Limb (tissue), 2 donors: ENCODE results near the gene GH2.
"Not testable (repeated sequence)": the region's sequence is repeated elsewhere in the genome, so short reads cannot be mapped to it uniquely, and the experiment has no call there.

Source experiments
- DNase-seq, 2 donors: peaks; one replicate each; pipeline ENCODE4 v3.0.0-alpha.2; 2016; ENCODE audit errors: extremely low spot score in 2 of 2

Gene GH2

GRCh38 chr17:63911041-63911635 lies 29.4 kb upstream of the GH2 start, which contains the start of gene CSHL1:
Gene CSHL1, minus strand, starts transcription at chr17:63911258. Its CDS starts 62 bp downstream, at chr17:63911196.
- DNase-seq, result no peak

- DNase-seq, result no peak
Observed at GRCh38 chr17:63910096-63910495, 28.4 kb upstream of the GH2 start.

- not testable (repeated sequence) for DNase-seq
Observed at GRCh38 chr17:63909586-63909985, 27.8 kb upstream of the GH2 start.

- DNase-seq, result not testable (repeated sequence)
Observed at GRCh38 chr17:63907161-63907778, 25.5 kb upstream of the GH2 start.

GRCh38 chr17:63904796-63905195 lies 23.1 kb upstream of the GH2 start:
- not testable (repeated sequence) for DNase-seq

GRCh38 chr17:63903787-63904201 lies 22.1 kb upstream of the GH2 start:
- DNase-seq, result not testable (repeated sequence)

GRCh38 chr17:63901971-63902370 lies 20.2 kb upstream of the GH2 start:
- DNase-seq, result not testable (repeated sequence)

GRCh38 chr17:63898899-63899798 lies 17.4 kb upstream of the GH2 start:
- not testable (repeated sequence) for DNase-seq

- DNase-seq, result not testable (repeated sequence)
Observed at GRCh38 chr17:63896524-63897354, 15.0 kb upstream of the GH2 start, which contains the start of gene CSH1. Gene CSH1, minus strand, starts transcription at chr17:63896574. Its CDS starts 63 bp downstream, at chr17:63896511.

GRCh38 chr17:63894821-63895220 lies 13.1 kb upstream of the GH2 start:
- not testable (repeated sequence) for DNase-seq

- DNase-seq, result not testable (repeated sequence)
Observed at GRCh38 chr17:63894021-63894420, 12.3 kb upstream of the GH2 start.

GRCh38 chr17:63892316-63893037 lies 10.7 kb upstream of the GH2 start:
- DNase-seq, result not testable (repeated sequence)

- DNase-seq, result peak; percentile 29 to 46
Observed at GRCh38 chr17:63889026-63889848, 7.5 kb upstream of the GH2 start.

GRCh38 chr17:63885119-63885518 lies 3.4 kb upstream of the GH2 start:
- DNase-seq, result not testable (repeated sequence)

- not testable (repeated sequence) for DNase-seq
Observed at GRCh38 chr17:63882626-63883126, 932 bp upstream of the GH2 start.

- DNase-seq, result not testable (repeated sequence)
Observed at GRCh38 chr17:63881337-63881736, 407 bp downstream of the GH2 start.

GRCh38 chr17:63880706-63881105 lies 1.0 kb downstream of the GH2 start:
- DNase-seq, result no peak

- DNase-seq, result not testable (repeated sequence)
Observed at GRCh38 chr17:63878413-63878812, 3.3 kb downstream of the GH2 start.

- not testable (repeated sequence) for DNase-seq
Observed at GRCh38 chr17:63874693-63875092, 7.1 kb downstream of the GH2 start.
